Right cardiac atrium (tissue), 5 donors: ENCODE data around the gene RBL1. TPM values are rescaled to one million over a fixed set of nuclear protein-coding genes. Genes with fewer than 3 reads are reported as not detected.
"Not testable (repeated sequence)": the region's sequence is repeated elsewhere in the genome, so short reads cannot be mapped to it uniquely, and the experiment has no call there.

Experiments
- ATAC-seq, 2 donors: fragments of 200-7000 bp; cut with Tn5 transposase; one replicate each; pipeline versions ENCODE4 v1.8.0 to v1.9.1; 2020; ENCODE audit warnings: moderate library complexity in 2 of 2, mild to moderate bottlenecking in 1 of 2
- DNase-seq, 3 donors: peaks; one replicate each; pipeline ENCODE4 v3.0.0-alpha.2; 2020
- H3K27ac ChIP-seq: one replicate; pipeline ENCODE4 v1.5.1; 2013; ENCODE audit warnings: mild to moderate bottlenecking, low read length, control low read depth, moderate library complexity
- H3K27me3 ChIP-seq: one replicate; pipeline ENCODE4 v1.6.1; 2013; ENCODE audit not compliant: control insufficient read depth, insufficient read depth
- H3K4me1 ChIP-seq: one replicate; pipeline ENCODE4 v1.6.1; 2013; ENCODE audit warnings: low read length; ENCODE audit not compliant: control insufficient read depth, insufficient read depth
- H3K4me3 ChIP-seq: one replicate; pipeline ENCODE4 v1.5.1; 2013; ENCODE audit warnings: low read length, control low read depth
- H3K9me3 ChIP-seq: one replicate; pipeline ENCODE4 v1.6.1; 2013; ENCODE audit warnings: low read length; ENCODE audit not compliant: control insufficient read depth
- WGBS: extraction: QIAGEN DNeasy Blood & Tissue Kit; methylation state at CpG from one replicate; pipeline ENCODE4 v1.1.7; 2013; 5-methylcytosine and 5-hydroxymethylcytosine counted together
- intact Hi-C, 4 donors: fragments of 100-400 bp; cut with DNase I; formaldehyde crosslinking; loops; one replicate each; pipeline versions ENCODE4 v1.11.0 to v1.14.0; 2022 to 2023
- polyA plus RNA-seq: library from polyadenylated mRNA; stranded (reverse); fragments of 200-250 nt; gene quantifications from one replicate; pipeline ENCODE4 v1.2.3, GENCODE V29; 2013
- total RNA-seq, 4 donors: library from RNA; stranded (reverse); fragmentation: NEBNext Ultra II Directional; extraction: Animal tissue kit (Norgen Biotek cat#: 25700); gene quantifications; one replicate each; pipeline ENCODE4 v1.2.1, GENCODE V29; 2021
- donor health status: healthy with polysubstance abuse.
- donor health status: DM: no; HTN: yes; CAD: no.
- donor health status: DM: no; HTN: no; CAD: no.
- donor health status: DM: no; HTN: yes; CAD: no; lungs with severe emphysema.
- donor health status: DM: yes; HTN: yes; CAD: no.

Gene RBL1
- total and polyA plus RNA-seq, 5 donors = 1.3 to 4.2 (median 3.7) TPM

- H3K27ac ChIP-seq, H3K4me1 ChIP-seq, intact Hi-C loops, H3K9me3 ChIP-seq, H3K4me3 ChIP-seq, H3K27me3 ChIP-seq, ATAC-seq: not testable (repeated sequence)
- 97% methylated on average over 28 of the region's 28 CpGs for WGBS
- peak in 1 of 3 donors; percentile 59 for DNase-seq
Measured at GRCh38 chr20:37012631-37013030, 83.2 kb downstream of the RBL1 start.

- H3K9me3 ChIP-seq, intact Hi-C loops, H3K27ac ChIP-seq, H3K4me3 ChIP-seq, H3K27me3 ChIP-seq, DNase-seq, H3K4me1 ChIP-seq, ATAC-seq: not testable (repeated sequence)
- WGBS = 94% methylated on average over 25 of the region's 25 CpGs
Measured at GRCh38 chr20:37011858-37012257, 83.9 kb downstream of the RBL1 start.

- ATAC-seq (no peak), DNase-seq (no peak)
- H3K27me3 ChIP-seq = no peaks in the 10 kb centered on the region
- H3K4me1 ChIP-seq = no peaks in the 10 kb centered on the region
- no peaks in the 10 kb centered on the region for H3K9me3 ChIP-seq
- intact Hi-C loops = no loop called here
- no peak overlapping the region for H3K4me3 ChIP-seq
- no peak overlapping the region for H3K27ac ChIP-seq
Measured at GRCh38 chr20:37011147-37011546, 84.7 kb downstream of the RBL1 start.

- no peaks in the 10 kb centered on the region for H3K27me3 ChIP-seq
- H3K4me1 ChIP-seq = no peaks in the 10 kb centered on the region
- H3K9me3 ChIP-seq = no peaks in the 10 kb centered on the region
- no peak overlapping the region for H3K4me3 ChIP-seq
- intact Hi-C loops = no loop called here
- no peak overlapping the region for H3K27ac ChIP-seq
- no peak for DNase-seq
- ATAC-seq = peak in 1 of 2 donors; percentile 39
Measured at GRCh38 chr20:37007898-37008649, 87.7 kb downstream of the RBL1 start.

- ATAC-seq = peak; percentile 54 to 60
Measured at GRCh38 chr20:37005062-37005942, 90.5 kb downstream of the RBL1 start.

GRCh38 chr20:37001634-37002033 is 94.2 kb downstream of the RBL1 start:
- H3K4me1 ChIP-seq, H3K27ac ChIP-seq, H3K4me3 ChIP-seq, H3K9me3 ChIP-seq, H3K27me3 ChIP-seq, DNase-seq, intact Hi-C loops, ATAC-seq: not testable (repeated sequence)
- 98% methylated on average over 2 of the region's 2 CpGs for WGBS

More at GRCh38 chr20:37005062-37005942, 90.5 kb downstream of the RBL1 start:
- H3K27ac ChIP-seq, H3K27me3 ChIP-seq, H3K4me3 ChIP-seq, H3K4me1 ChIP-seq, intact Hi-C loops, H3K9me3 ChIP-seq: not testable (repeated sequence)
- DNase-seq = peak in 1 of 3 donors; percentile 52
- WGBS = 85% methylated on average over 11 of the region's 11 CpGs

GRCh38 chr20:37000171-37000570 is 95.6 kb downstream of the RBL1 start:
- H3K9me3 ChIP-seq, DNase-seq, intact Hi-C loops, H3K4me1 ChIP-seq, H3K27ac ChIP-seq, H3K27me3 ChIP-seq, H3K4me3 ChIP-seq, ATAC-seq: not testable (repeated sequence)
- 95% methylated on average over 5 of the region's 26 CpGs for WGBS

GRCh38 chr20:36998652-36999051 is 97.1 kb downstream of the RBL1 start:
- H3K27me3 ChIP-seq = no peaks in the 10 kb centered on the region
- no peak overlapping the region for H3K4me3 ChIP-seq
- intact Hi-C loops = no loop called here
- WGBS = 82% methylated on average over 7 of the region's 7 CpGs
- no peak overlapping the region for H3K27ac ChIP-seq
- DNase-seq (no peak), ATAC-seq (no peak)
- no peaks in the 10 kb centered on the region for H3K9me3 ChIP-seq
- H3K4me1 ChIP-seq = no peaks in the 10 kb centered on the region

- 61% methylated on average over 1 of the region's 1 CpG for WGBS
- no peaks in the 10 kb centered on the region for H3K9me3 ChIP-seq
- no peak overlapping the region for H3K27ac ChIP-seq
Measured at GRCh38 chr20:36997121-36997520, 98.7 kb downstream of the RBL1 start.

GRCh38 chr20:36994221-36994620 is 101.6 kb downstream of the RBL1 start:
- DNase-seq, H3K9me3 ChIP-seq, H3K27me3 ChIP-seq, ATAC-seq, H3K4me1 ChIP-seq, H3K27ac ChIP-seq, intact Hi-C loops, H3K4me3 ChIP-seq: not testable (repeated sequence)
- WGBS = 96% methylated on average over 4 of the region's 4 CpGs

More at GRCh38 chr20:36997121-36997520, 98.7 kb downstream of the RBL1 start:
- Histone ChIP-seq H3K27me3 (no peaks in the 10 kb centered on the region), H3K4me3 (no peak overlapping the region), H3K4me1 (no peaks in the 10 kb centered on the region)
- ATAC-seq (no peak), DNase-seq (no peak)
- intact Hi-C loops = no loop called here

- Histone ChIP-seq H3K4me3 (no peak overlapping the region), H3K27ac (no peak overlapping the region), H3K9me3 (no peaks in the 10 kb centered on the region), H3K4me1 (no peaks in the 10 kb centered on the region), H3K27me3 (no peaks in the 10 kb centered on the region)
- ATAC-seq (no peak), DNase-seq (no peak)
- intact Hi-C loops = no loop called here
- 93% methylated on average over 4 of the region's 4 CpGs for WGBS
Measured at GRCh38 chr20:36992802-36993334, 102.9 kb downstream of the RBL1 start.
